GM12878 (cell line): ENCODE data around the gene GSC2. TPM values are rescaled to one million over a fixed set of nuclear protein-coding genes. Genes with fewer than 3 reads are reported as not detected.

Source experiments
- ATAC-seq: fragments of 200-7000 bp; cut with Tn5 transposase; 3 replicates; pipeline ENCODE4 v1.9.1; 2020; ENCODE audit warnings: mild to moderate bottlenecking, moderate library complexity
- BruUV-seq: library from RNA; stranded (reverse); fragments of 400-500 nt; replicated peaks from 2 replicates; lab custom pipeline; 2021; lab: Mats Ljungman, UMichigan
- CTCF ChIA-PET: fragments of 300-600 bp; sonication (Branson Sonifier 250); formaldehyde crosslinking; extraction: SDS; loops from one replicate; lab custom pipeline; 2021; ENCODE audit warnings: inconsistent platforms; lab: Yijun Ruan, JAX
- POLR2A ChIA-PET: fragments of 350-600 bp; formaldehyde crosslinking; extraction: SDS; loops from one replicate; lab custom pipeline; 2021; ENCODE audit warnings: inconsistent platforms; lab: Charles Lee
- RAD21 ChIA-PET: fragments of 300-600 bp; sonication (Branson Sonifier 250); formaldehyde crosslinking; loops from one replicate; lab custom pipeline; 2023; ENCODE audit warnings: antibody characterized with exemption; ENCODE audit not compliant: unreplicated experiment; lab: Charles Lee
- SMC1A ChIA-PET: fragments of 300-600 bp; sonication (Branson Sonifier 250); formaldehyde crosslinking; loops from one replicate; lab custom pipeline; 2023; ENCODE audit not compliant: unreplicated experiment, uncharacterized antibody; lab: Charles Lee
- DNase-seq: peaks from one replicate; pipeline ENCODE4 v3.0.0-alpha.2; 2011; ENCODE audit warnings: low read depth, low spot score
- FAIRE-seq: peaks from 3 replicates; lab custom pipeline; 2011; peaks lifted over from hg19 to GRCh38; lab: Jason Lieb, UNC
- H2AFZ ChIP-seq: 2 replicates; pipeline ENCODE4 v1.6.0; 2011; ENCODE audit warnings: low read depth, low read length, control low read depth; ENCODE audit not compliant: control insufficient read depth
- H3K27ac ChIP-seq: 2 replicates; pipeline ENCODE4 v1.5.1; 2011; ENCODE audit warnings: control low read depth; ENCODE audit not compliant: control insufficient read depth, insufficient read depth
- H3K27me3 ChIP-seq, 2 experiments: replicated peaks in 1 of 2; 2 replicates each; pipeline versions ENCODE4 v1.6.0 to v1.6.1; 2011; ENCODE audit warnings: low read length in 1 of 2; ENCODE audit not compliant: control insufficient read depth in 2 of 2, insufficient read depth in 2 of 2
- H3K36me3 ChIP-seq, 2 experiments: 2 replicates each; pipeline ENCODE4 v1.5.1; 2011; ENCODE audit warnings: low read length in 1 of 2; ENCODE audit not compliant: control insufficient read depth in 2 of 2, insufficient read depth in 2 of 2
- H3K4me1 ChIP-seq: 2 replicates; pipeline ENCODE4 v1.6.1; 2011; ENCODE audit warnings: mild to moderate bottlenecking, low read length, moderate library complexity, mixed read lengths; ENCODE audit not compliant: control insufficient read depth, insufficient read depth
- H3K4me2 ChIP-seq: 2 replicates; pipeline ENCODE4 v1.6.0; 2011; ENCODE audit warnings: control low read depth; ENCODE audit not compliant: control insufficient read depth, insufficient read depth
- H3K4me3 ChIP-seq: fragments of 200-600 bp; sonication (generic); 2 replicates; pipeline ENCODE4 v1.5.1; 2016
- H3K79me2 ChIP-seq: 2 replicates; pipeline ENCODE4 v1.6.0; 2011; ENCODE audit warnings: low read length; ENCODE audit not compliant: control insufficient read depth, insufficient read depth
- H3K9ac ChIP-seq: 2 replicates; pipeline ENCODE4 v1.8.0; 2011; ENCODE audit warnings: low read length, control low read depth, mixed read lengths; ENCODE audit not compliant: control insufficient read depth, insufficient read depth
- H3K9me3 ChIP-seq: replicated peaks from 3 replicates; pipeline ENCODE4 v1.5.1; 2011; ENCODE audit warnings: mild to moderate bottlenecking, low read length; ENCODE audit not compliant: control insufficient read depth, insufficient read depth
- H4K20me1 ChIP-seq: 2 replicates; pipeline ENCODE4 v1.6.0; 2011; ENCODE audit not compliant: control insufficient read depth, insufficient read depth
- EP300 ChIP-seq, 2 experiments: fragments of 150-350 bp in 1 of 2; IDR thresholded peaks; 2 replicates each; pipeline ENCODE4 v1.6.1; 2011 to 2012; ENCODE audit warnings: low read depth in 2 of 2, low read length in 2 of 2, borderline replicate concordance in 1 of 2, improper control_type of control experiment in 1 of 2, inconsistent platforms in 1 of 2; ENCODE audit not compliant: control insufficient read depth in 1 of 2
- KDM1A ChIP-seq: fragments of 200-600 bp; sonication (generic); IDR thresholded peaks from 2 replicates; pipeline ENCODE4 v1.6.1; 2016; ENCODE audit warnings: borderline replicate concordance
- LARP7 ChIP-seq: fragments of 450-650 bp; IDR thresholded peaks from 2 replicates; pipeline ENCODE4 v1.6.1; 2017; ENCODE audit warnings: mild to moderate bottlenecking
- NFIC ChIP-seq: IDR thresholded peaks from 2 replicates; pipeline ENCODE4 v1.6.1; 2012; ENCODE audit warnings: low read depth, mild to moderate bottlenecking, inconsistent platforms, low read length, moderate library complexity
- NR2C2 ChIP-seq: IDR thresholded peaks from 2 replicates; pipeline ENCODE4 v1.6.1; 2011; ENCODE audit warnings: borderline replicate concordance, low read depth; ENCODE audit not compliant: control insufficient read depth, insufficient read length
- POLR2A ChIP-seq: IDR thresholded peaks from 2 replicates; pipeline ENCODE4 v1.6.1; 2011; ENCODE audit warnings: low read depth, mild to moderate bottlenecking, low read length
- SKIL ChIP-seq: fragments of 450-650 bp; IDR thresholded peaks from 2 replicates; pipeline ENCODE4 v1.6.1; 2017; ENCODE audit warnings: mild to moderate bottlenecking, low read depth, inconsistent platforms; ENCODE audit not compliant: poor library complexity, severe bottlenecking
- SUPT20H ChIP-seq: IDR thresholded peaks from 2 replicates; pipeline ENCODE4 v1.6.1; 2011; ENCODE audit warnings: low read depth, mild to moderate bottlenecking, low read length, moderate library complexity, borderline replicate concordance; ENCODE audit not compliant: control insufficient read depth
- TBL1XR1 ChIP-seq: IDR thresholded peaks from 2 replicates; pipeline ENCODE4 v1.6.1; 2012; ENCODE audit warnings: low read depth, low read length, improper control_type of control experiment
- TCF7 ChIP-seq: IDR thresholded peaks from 2 replicates; pipeline ENCODE4 v1.6.1; 2014; ENCODE audit warnings: antibody characterized with exemption, borderline replicate concordance
- USF1 ChIP-seq: IDR thresholded peaks from 2 replicates; pipeline ENCODE4 v1.6.1; 2011; ENCODE audit warnings: borderline replicate concordance, low read depth, mild to moderate bottlenecking, moderate library complexity, mixed read lengths, low read length; ENCODE audit not compliant: insufficient read depth; ENCODE audit errors: extremely low read length
- ZNF207 ChIP-seq: fragments of 450-650 bp; IDR thresholded peaks from 2 replicates; pipeline ENCODE4 v1.6.1; 2014; ENCODE audit warnings: antibody characterized with exemption, mild to moderate bottlenecking, borderline replicate concordance
- WGBS: methylation state at CpG from one replicate; pipeline ENCODE4 v1.1.6; 2016; ENCODE audit warnings: low lambda C conversion rate; ENCODE audit not compliant: insufficient replicate concordance, insufficient coverage; ENCODE audit errors: missing lambda C conversion rate; 5-methylcytosine and 5-hydroxymethylcytosine counted together
- in situ Hi-C: fragments of 300-500 bp; cut with MboI; formaldehyde crosslinking; loops from 9 replicates; pipeline ENCODE4 v1.14.3; 2018; ENCODE audit warnings: mixed read lengths
- intact Hi-C: fragments of 100-400 bp; cut with micrococcal nuclease; formaldehyde crosslinking; loops from one replicate; pipeline ENCODE4 v1.14.2; 2022; ENCODE audit not compliant: unreplicated experiment
- polyA plus RNA-seq, 11 experiments: library from polyadenylated mRNA; depleted of rRNA in 4 of 11; unstranded in 6 of 11; stranded (reverse) in 5 of 11; fragments of >200 nt; fragmentation: Nextera tagmentation in 4 of 11; fragmentation: Illumina TruSeq in 1 of 11; extraction: Ambion mirVana in 4 of 11; extraction: Trizol in 1 of 11; gene quantifications; 1 replicate in 1 of 11; 2 replicates in 10 of 11; pipeline versions ENCODE4 v1.2.1 to v1.2.3, GENCODE V29; 2011 to 2016; ENCODE audit warnings: inconsistent platforms in 2 of 11, missing spikeins in 2 of 11, low read depth in 1 of 11
- total RNA-seq, 4 experiments: library from RNA; depleted of rRNA in 3 of 4; stranded (reverse); fragments of >200 nt in 3 of 4; fragmentation: Illumina TruSeq in 1 of 4; extraction: Trizol in 1 of 4; gene quantifications; 2 replicates each; pipeline versions ENCODE4 v1.2.1 to v1.2.3, GENCODE V29; 2013 to 2021
- TF ChIP-seq, protein P1 (sequence below): fragments of 450-650 bp; conservative IDR thresholded peaks from 2 replicates; pipeline ENCODE4 v1.6.1; 2017; ENCODE audit warnings: mild to moderate bottlenecking, moderate library complexity
- TF ChIP-seq, protein P2 (sequence below): fragments of 150-350 bp; IDR thresholded peaks from 2 replicates; pipeline ENCODE4 v1.6.1; 2016; ENCODE audit warnings: low read depth, low read length

GSC2 gene
- total and polyA plus RNA-seq, 10 of the 15 experiments (the other 5 are each of a cell fraction or from before 2014, with no cell fraction given), result not detected

- H3K79me2 ChIP-seq, result no peaks in the 10 kb centered on the region
- intact Hi-C loops (no loop called here), in situ Hi-C loops (no loop called here)
- TF ChIP-seq USF1 (no peak), KDM1A (no peak), ZNF207 (no peak), LARP7 (no peak), POLR2A (no peak), SUPT20H (no peak), EP300 (IDR thresholded peaks at IDR 0.05; ENCODE audit: borderline replicate concordance in 1 of 2, control insufficient read depth in 1 of 2, low read depth in 2 of 2, low read length in 2 of 2) (no peak), TBL1XR1 (no peak), SKIL (no peak), NFIC (no peak), NR2C2 (no peak), TCF7 (no peak)
- TF ChIP-seq, protein P1, sequence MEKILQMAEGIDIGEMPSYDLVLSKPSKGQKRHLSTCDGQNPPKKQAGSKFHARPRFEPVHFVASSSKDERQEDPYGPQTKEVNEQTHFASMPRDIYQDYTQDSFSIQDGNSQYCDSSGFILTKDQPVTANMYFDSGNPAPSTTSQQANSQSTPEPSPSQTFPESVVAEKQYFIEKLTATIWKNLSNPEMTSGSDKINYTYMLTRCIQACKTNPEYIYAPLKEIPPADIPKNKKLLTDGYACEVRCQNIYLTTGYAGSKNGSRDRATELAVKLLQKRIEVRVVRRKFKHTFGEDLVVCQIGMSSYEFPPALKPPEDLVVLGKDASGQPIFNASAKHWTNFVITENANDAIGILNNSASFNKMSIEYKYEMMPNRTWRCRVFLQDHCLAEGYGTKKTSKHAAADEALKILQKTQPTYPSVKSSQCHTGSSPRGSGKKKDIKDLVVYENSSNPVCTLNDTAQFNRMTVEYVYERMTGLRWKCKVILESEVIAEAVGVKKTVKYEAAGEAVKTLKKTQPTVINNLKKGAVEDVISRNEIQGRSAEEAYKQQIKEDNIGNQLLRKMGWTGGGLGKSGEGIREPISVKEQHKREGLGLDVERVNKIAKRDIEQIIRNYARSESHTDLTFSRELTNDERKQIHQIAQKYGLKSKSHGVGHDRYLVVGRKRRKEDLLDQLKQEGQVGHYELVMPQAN, result no peak
- TF ChIP-seq, protein P2, sequence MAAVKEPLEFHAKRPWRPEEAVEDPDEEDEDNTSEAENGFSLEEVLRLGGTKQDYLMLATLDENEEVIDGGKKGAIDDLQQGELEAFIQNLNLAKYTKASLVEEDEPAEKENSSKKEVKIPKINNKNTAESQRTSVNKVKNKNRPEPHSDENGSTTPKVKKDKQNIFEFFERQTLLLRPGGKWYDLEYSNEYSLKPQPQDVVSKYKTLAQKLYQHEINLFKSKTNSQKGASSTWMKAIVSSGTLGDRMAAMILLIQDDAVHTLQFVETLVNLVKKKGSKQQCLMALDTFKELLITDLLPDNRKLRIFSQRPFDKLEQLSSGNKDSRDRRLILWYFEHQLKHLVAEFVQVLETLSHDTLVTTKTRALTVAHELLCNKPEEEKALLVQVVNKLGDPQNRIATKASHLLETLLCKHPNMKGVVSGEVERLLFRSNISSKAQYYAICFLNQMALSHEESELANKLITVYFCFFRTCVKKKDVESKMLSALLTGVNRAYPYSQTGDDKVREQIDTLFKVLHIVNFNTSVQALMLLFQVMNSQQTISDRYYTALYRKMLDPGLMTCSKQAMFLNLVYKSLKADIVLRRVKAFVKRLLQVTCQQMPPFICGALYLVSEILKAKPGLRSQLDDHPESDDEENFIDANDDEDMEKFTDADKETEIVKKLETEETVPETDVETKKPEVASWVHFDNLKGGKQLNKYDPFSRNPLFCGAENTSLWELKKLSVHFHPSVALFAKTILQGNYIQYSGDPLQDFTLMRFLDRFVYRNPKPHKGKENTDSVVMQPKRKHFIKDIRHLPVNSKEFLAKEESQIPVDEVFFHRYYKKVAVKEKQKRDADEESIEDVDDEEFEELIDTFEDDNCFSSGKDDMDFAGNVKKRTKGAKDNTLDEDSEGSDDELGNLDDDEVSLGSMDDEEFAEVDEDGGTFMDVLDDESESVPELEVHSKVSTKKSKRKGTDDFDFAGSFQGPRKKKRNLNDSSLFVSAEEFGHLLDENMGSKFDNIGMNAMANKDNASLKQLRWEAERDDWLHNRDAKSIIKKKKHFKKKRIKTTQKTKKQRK, result no peak
- DNase-seq, result no peak
- SMC1A ChIA-PET, result no interaction called here
- POLR2A ChIA-PET, result no interaction called here
- no peak overlapping the region for H3K27ac ChIP-seq
- H3K9ac ChIP-seq, result no peak overlapping the region
- H3K4me3 ChIP-seq, result no peak overlapping the region
- no peak for FAIRE-seq
- no peaks in the 10 kb centered on the region for H3K36me3 ChIP-seq
- no peaks in the 10 kb centered on the region for H4K20me1 ChIP-seq
- no peak overlapping the region for H3K4me2 ChIP-seq
- ATAC-seq, result no peak
- WGBS, result 14% methylated on average over 11 of the region's 11 CpGs
- no TSS peak for BruUV-seq
- H3K27me3 ChIP-seq, result peaks cover 0 to 7% of the 10 kb centered on the region in 2 experiments; a peak in 3 of 4 replicates
- no peaks in the 10 kb centered on the region for H3K9me3 ChIP-seq
- RAD21 ChIA-PET, result no interaction called here
- H2AFZ ChIP-seq, result no peak overlapping the region
- H3K4me1 ChIP-seq, result no peaks in the 10 kb centered on the region; the same call in 1 of the 2 replicates
- CTCF ChIA-PET, result interaction anchor here (1.4 kb wide), 1 partner anchor 18 kb away, joined by 4 read pairs; no protein-coding TSS in a partner anchor
These were observed 46.9 kb upstream of the GSC2 start for GRCh38 chr22:19196841-19197612.
